Measurements from ENCODE around the gene TUG1.

- no peak for TF ChIP-seq CTCF (IDR thresholded peaks at IDR 0.05)
- no peak for TF ChIP-seq POLR2AphosphoS5 (IDR thresholded peaks at IDR 0.05)
- no peak for TF ChIP-seq POLR2A (IDR thresholded peaks at IDR 0.05)
- no peak for TF ChIP-seq EP300 (IDR thresholded peaks at IDR 0.05)
Measured at GRCh38 chr22:30955153-30955552, 13.9 kb upstream of the TUG1 start.
